Measurements from ENCODE around the gene PLGRKT.

DNA sequence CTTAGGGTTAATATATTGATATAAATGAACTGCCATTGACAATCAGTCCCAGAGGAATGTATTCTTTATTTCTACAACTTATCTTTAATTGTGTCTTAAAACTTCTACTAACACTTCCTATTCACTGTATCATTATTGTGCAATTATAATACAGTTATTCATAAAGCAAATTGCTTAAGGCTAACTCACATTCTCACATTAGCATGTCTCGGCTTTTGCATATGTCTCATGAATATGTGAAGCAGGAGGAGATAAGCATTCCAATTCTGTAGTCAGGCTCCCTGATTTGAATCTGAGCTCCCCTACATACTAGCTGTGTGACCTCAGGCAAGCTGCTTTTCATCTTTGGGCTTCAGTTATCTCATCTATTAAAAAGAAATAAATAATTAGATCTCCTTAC lies 45.4 kb downstream of the PLGRKT start:
- TF ChIP-seq CTCF (IDR thresholded peaks at IDR 0.05; ENCODE audit: extremely low read depth in 1 of 2, insufficient read depth in 1 of 2, low read depth in 1 of 2, low read length in 2 of 2) (no peak), POLR2AphosphoS5 (IDR thresholded peaks at IDR 0.05; ENCODE audit: insufficient read depth, low read depth, low read length) (no peak)

All from endothelial cell of umbilical vein (primary cell).